PC-3 (cell line): ENCODE measurements around the gene CDK15.

Source experiments
- CTCF ChIP-seq: fragments of 300-600 bp; sonication (generic); conservative IDR thresholded peaks from 2 replicates; pipeline ENCODE4 v1.5.1; 2017; ENCODE audit warnings: antibody characterized with exemption, low read depth, mild to moderate bottlenecking, low read length
- EZH2phosphoT487 ChIP-seq: fragments of 300-600 bp; sonication (generic); IDR thresholded peaks from 2 replicates; pipeline ENCODE4 v1.6.1; 2018; ENCODE audit warnings: mild to moderate bottlenecking, antibody characterized with exemption, low read length, borderline replicate concordance

- TF ChIP-seq CTCF (no peak), EZH2phosphoT487 (no peak)
These were observed 112.4 kb downstream of the CDK15 start for GRCh38 chr2:201918616-201919307.
